ENCODE measurements around the gene SPATA22.

DNA sequence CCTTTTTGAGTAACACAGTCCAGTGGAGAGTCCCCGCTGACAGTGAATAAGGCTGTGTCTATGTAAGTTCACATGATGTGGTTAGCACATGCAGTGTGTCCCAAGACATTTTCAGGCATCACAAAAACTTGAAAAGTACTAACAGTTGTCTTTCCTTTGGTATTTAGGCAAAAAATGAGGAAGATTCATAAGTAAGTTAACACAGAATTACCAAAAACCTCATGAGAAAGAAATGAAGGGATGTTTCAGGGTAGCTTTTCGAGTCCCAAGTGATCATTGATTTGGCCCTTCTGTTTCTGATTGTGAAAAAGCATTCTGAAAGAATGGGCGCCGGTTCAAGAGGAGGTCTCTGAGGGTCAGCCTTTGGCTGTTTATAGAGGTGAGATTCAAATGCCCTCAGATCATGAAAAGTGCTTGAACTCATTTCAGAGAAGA is 3.6 kb upstream of the SPATA22 start:
- no peak for TF ChIP-seq POLR2A (IDR thresholded peaks at IDR 0.05; ENCODE audit: low read depth, low read length)
- TF ChIP-seq, protein P1, sequence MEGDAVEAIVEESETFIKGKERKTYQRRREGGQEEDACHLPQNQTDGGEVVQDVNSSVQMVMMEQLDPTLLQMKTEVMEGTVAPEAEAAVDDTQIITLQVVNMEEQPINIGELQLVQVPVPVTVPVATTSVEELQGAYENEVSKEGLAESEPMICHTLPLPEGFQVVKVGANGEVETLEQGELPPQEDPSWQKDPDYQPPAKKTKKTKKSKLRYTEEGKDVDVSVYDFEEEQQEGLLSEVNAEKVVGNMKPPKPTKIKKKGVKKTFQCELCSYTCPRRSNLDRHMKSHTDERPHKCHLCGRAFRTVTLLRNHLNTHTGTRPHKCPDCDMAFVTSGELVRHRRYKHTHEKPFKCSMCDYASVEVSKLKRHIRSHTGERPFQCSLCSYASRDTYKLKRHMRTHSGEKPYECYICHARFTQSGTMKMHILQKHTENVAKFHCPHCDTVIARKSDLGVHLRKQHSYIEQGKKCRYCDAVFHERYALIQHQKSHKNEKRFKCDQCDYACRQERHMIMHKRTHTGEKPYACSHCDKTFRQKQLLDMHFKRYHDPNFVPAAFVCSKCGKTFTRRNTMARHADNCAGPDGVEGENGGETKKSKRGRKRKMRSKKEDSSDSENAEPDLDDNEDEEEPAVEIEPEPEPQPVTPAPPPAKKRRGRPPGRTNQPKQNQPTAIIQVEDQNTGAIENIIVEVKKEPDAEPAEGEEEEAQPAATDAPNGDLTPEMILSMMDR (conservative IDR thresholded peaks at IDR 0.05; ENCODE audit: low read depth, low read length): no peak
- TF ChIP-seq, protein P2, sequence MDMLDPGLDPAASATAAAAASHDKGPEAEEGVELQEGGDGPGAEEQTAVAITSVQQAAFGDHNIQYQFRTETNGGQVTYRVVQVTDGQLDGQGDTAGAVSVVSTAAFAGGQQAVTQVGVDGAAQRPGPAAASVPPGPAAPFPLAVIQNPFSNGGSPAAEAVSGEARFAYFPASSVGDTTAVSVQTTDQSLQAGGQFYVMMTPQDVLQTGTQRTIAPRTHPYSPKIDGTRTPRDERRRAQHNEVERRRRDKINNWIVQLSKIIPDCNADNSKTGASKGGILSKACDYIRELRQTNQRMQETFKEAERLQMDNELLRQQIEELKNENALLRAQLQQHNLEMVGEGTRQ (IDR thresholded peaks at IDR 0.05; ENCODE audit: low read depth, low read length): no peak

All from IMR-90 (cell line).